GM19043 (cell line): ENCODE measurements around the gene MKRN1.
"Not testable (repeated sequence)": the region's sequence is repeated elsewhere in the genome, so short reads cannot be mapped to it uniquely, and the experiment has no call there.

ENCODE experiments used
- ATAC-seq: cut with Tn5 transposase; IDR thresholded peaks from one replicate; pipeline ENCODE4 v1.9.1; 2021; ENCODE audit warnings: low read depth; ENCODE audit not compliant: unreplicated experiment

The MKRN1 gene

GRCh38 chr7:140441519-140441918 is 37.8 kb downstream of the MKRN1 start:
- no peak for ATAC-seq

DNA sequence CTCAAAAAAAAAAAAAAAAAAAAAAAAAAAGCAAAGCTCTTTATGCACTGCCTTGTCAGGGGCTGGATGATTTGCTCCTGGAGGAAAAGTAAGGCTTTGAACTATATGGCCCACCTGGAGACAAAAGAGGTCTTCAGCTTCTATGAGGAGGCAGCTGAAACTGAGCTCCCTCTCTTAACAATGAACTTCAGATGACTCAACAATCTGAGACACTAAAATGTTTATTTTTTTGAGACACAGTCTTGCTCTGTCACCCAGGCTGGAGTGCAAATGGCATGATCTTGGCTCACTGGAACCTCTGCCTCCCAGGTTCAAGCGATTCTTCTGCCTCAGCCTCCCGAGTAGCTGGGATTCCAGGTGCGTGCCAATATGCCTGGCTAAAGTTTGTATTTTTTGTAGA is 38.7 kb downstream of the MKRN1 start:
- ATAC-seq: no peak

GRCh38 chr7:140439359-140439758 is 39.9 kb downstream of the MKRN1 start:
- ATAC-seq: no peak

GRCh38 chr7:140435252-140435895 is 43.9 kb downstream of the MKRN1 start:
- ATAC-seq: no peak

DNA sequence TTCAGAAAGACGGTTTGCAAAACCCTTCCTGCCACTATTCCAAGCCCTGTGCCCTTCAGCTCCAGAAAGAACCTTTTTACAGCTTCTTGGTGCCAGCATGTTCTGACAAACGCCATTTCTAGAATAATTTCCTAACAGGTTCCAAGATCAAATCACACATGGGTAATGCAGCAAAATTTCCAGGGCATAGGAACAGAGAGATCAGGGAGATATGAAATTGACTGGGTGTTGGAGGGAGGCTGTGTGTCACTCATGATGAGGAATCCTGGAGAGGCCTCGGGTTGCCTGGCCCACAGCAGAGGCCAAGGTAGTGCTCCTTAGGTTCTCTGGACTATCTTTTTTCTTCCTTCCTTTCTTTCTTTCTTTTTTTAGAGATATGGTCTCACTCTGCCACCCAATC is 45.9 kb downstream of the MKRN1 start:
- ATAC-seq: no peak

- no peak for ATAC-seq
These were observed 53.2 kb downstream of the MKRN1 start for GRCh38 chr7:140426130-140426529.

DNA sequence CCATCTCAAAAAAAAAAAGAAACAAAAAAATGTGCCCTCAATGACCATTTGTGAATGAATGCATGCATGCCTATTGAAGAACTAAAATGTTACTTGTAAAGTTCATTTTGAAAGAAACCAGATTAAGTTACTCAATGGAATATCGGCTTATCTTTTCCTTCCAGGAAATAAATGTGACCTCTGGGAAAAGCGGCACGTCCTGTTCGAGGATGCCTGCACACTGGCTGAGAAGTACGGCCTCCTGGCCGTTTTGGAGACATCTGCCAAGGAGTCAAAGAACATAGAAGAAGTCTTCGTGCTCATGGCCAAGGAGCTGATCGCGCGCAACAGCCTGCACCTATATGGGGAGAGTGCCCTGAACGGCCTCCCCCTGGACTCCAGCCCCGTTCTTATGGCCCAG is 53.6 kb downstream of the MKRN1 start:
- ATAC-seq: no peak

- ATAC-seq: no peak
These were observed 55.8 kb downstream of the MKRN1 start for GRCh38 chr7:140423501-140423900.

DNA sequence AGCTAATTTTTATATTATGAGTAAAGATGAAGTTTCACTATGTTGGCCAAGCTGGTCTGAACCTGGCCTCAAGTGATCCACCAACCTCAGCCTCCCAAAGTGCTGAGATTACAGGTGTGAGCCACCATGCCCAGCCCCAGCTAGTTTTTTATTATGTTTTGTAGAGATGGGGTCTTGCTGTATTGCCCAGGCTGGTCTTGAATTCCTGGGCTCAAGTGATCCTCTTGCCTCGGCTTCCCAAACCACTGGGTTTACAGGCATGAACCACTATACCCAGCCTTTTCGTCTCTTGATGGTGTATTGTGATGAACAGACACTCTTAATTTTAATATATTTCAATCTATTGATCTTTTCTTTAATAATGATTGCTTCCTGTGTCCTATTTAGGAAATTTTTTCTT is 57.8 kb downstream of the MKRN1 start:
- no peak for ATAC-seq

DNA sequence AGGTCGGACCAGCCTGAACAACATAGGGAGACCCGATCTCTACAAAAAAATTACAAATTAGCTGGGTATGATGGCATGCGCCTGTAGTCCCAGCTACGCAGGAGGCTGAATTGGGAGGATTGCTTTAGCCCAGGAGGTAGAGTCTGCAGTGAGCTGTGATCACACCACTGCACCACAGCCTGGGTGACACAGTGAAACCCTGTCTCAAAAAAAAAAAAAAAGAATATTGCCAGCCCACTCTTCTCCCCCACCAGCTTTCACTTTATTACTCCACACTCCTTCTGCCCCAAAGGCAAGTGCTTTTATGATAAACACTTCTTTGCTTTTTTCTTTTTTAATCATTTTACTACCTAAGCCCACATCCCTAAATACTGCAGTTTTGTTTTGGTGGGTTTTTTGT is 60.7 kb downstream of the MKRN1 start:
- ATAC-seq: no peak

DNA sequence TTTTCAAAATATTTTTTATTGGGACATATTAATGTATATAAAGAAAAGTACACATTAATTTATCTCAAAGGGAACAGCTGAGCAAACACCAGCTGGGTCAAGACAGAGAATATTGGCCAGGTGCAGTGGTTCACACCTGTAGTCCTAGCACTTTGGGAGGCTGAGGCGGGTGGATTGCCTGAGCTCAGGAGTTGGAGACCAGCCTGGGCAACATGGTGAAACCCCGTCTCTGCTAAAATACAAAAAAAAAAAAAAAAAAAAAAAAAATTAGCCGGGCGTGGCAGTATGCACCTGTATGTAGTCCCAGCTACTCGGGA is 61.2 kb downstream of the MKRN1 start:
- ATAC-seq: not testable (repeated sequence)

DNA sequence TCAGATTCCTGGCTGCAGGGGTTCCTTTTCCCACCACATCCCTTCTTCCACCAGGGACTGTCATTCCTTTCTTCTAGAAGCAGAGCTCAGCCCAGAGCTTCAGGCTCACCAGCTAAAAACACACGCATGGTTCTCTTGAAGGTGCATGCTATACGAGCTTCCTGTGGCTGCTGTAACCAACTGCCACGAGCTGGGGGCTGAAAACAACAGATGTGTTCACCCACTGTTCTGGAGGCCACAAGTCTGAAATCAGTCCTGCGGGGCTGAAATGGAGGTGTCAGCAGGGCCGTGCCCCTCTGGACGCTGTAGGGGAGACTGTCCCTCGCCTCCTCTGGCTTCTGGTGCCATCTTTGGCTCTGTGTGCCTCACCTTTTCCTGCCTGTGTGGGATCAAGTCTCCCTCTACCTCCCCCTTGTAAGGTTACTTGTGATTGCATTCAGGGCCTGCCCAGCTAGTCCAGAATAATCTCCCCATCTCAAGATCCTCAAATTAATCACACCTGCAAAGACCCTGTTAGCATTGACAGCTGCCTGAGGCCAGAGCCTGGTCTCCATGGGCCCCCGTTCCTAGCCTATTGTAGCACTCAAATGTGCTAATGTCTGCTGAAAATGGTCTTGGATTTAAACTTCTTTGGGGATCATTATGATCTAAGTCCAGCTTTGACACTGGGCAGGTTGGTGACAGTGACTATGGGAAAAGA is 61.7 kb downstream of the MKRN1 start:
- ATAC-seq: no peak

DNA sequence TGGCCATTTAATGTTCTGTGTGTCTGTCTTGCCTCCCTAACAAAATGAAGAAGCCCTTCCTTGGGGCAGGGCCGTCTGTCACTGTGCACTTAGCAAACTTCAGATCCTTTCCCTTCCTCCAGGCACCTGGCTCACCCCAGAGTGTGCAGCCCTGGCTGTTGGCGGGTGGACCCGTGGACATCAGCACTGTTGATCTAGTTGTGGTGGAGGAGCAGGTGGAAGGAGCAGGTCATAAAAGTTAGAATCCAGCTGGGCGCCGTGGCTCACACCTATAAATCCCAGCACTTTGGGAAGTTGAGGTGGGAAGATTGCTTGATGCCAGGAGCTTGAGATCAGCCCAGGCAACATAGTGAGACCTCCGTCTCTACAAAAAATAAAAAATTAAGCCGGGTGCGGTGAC is 62.7 kb downstream of the MKRN1 start:
- no peak for ATAC-seq

DNA sequence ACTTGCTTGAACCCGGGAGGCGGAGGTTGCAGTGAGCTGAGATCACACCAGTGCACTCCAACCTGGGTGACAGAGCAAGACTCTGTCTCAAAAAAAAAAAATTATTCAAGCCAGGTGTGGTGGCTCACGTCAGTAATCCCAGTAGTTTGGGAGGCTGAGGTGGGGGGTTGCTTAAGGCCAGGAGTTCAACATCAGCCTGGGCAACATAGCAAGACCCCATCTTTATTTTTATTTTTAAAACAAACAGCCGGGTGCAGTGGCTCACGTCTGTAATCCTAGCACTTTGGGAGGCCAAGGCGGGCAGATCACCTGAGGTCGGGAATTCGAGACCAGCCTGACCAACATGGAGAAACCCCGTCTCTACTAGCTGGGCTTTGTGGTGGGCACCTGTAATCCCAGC is 63.5 kb downstream of the MKRN1 start:
- not testable (repeated sequence) for ATAC-seq

DNA sequence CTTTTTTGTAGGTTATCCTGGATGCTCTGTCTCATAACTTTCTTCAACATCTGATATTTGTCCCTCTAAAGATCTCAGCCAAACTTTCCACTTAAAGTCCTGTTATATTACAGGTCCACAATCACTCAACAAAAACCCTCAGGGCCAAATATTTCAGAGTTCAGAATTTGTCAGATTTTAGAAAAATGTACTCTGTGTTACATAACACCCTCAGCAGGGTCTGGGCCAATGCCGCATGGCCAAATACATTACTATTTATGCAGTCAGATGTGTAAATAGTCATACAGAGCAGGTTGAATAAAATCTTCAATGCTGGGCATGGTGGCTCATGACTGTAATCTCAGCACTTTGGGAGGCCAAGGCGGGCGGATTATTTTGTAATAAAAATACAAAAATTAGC is 63.9 kb downstream of the MKRN1 start:
- no peak for ATAC-seq

- no peak for ATAC-seq
These were observed 74.7 kb downstream of the MKRN1 start for GRCh38 chr7:140404565-140405065.

DNA sequence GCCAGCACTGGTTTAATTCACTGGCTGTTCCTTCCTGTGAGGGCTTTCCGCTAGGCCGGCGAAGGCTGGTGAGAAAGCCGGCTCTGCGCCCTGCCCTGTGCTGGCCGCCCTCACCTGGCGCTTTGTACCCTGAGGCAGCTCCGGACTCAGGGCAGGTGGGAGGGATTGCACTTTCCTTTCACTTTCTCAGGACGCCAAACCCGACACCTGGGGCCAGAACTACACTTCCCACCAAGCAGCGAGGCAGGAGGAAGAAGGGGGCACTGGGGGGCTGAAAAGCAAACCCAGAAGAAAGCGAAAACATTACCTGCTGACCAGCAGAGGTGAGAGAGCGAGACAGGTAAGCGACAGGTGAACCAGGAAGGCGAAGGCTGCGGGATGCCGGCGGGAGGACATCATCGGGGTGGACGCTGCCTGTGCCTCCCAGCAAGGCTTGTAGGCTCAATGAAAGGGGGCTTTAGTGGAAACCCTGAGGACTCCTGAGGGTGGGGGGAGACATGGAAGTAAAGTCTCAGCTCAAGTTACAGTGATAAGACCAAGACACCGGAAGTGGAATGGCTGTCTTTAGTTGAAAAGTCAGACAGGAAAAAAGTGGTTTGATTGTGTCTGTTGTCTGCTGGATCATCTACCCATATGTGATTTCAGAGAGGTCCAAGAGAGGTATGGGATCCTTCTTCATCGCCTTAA is 75.3 kb downstream of the MKRN1 start, which contains the start of gene RAB19:
Gene RAB19 (plus strand): TSS at position 181 of the 687 bp plus-strand sequence. CDS start 3,589 bp downstream, outside the sequence.
- ATAC-seq: no peak
